IPS-18a (cell line): ENCODE results near the gene NYAP1.
"Not testable (repeated sequence)": the region's sequence is repeated elsewhere in the genome, so short reads cannot be mapped to it uniquely, and the experiment has no call there.

ENCODE experiments used
- H3K27ac ChIP-seq: one replicate; pipeline ENCODE4 v1.5.1; 2013; ENCODE audit warnings: low read length
- H3K27me3 ChIP-seq: one replicate; pipeline ENCODE4 v1.6.1; 2013; ENCODE audit warnings: mild to moderate bottlenecking, low read length; ENCODE audit not compliant: control insufficient read depth, insufficient read depth
- H3K36me3 ChIP-seq: one replicate; pipeline ENCODE4 v1.6.1; 2013; ENCODE audit warnings: low read depth, low read length; ENCODE audit not compliant: control insufficient read depth
- H3K4me1 ChIP-seq: one replicate; pipeline ENCODE4 v1.6.1; 2013; ENCODE audit warnings: low read depth, low read length; ENCODE audit not compliant: control insufficient read depth
- H3K4me3 ChIP-seq: one replicate; pipeline ENCODE4 v1.5.1; 2013; ENCODE audit warnings: low read length
- H3K9ac ChIP-seq: one replicate; pipeline ENCODE4 v1.6.1; 2013; ENCODE audit warnings: mild to moderate bottlenecking, low read length, moderate library complexity
- H3K9me3 ChIP-seq: one replicate; pipeline ENCODE4 v1.6.1; 2013; ENCODE audit warnings: low read depth, low read length; ENCODE audit not compliant: control insufficient read depth

The NYAP1 gene

GRCh38 chr7:100541309-100541708 is 57.6 kb downstream of the NYAP1 start:
- not testable (repeated sequence) for H3K9ac ChIP-seq, H3K27ac ChIP-seq, H3K36me3 ChIP-seq, H3K9me3 ChIP-seq
- Histone ChIP-seq H3K27me3 (peaks cover 14% of the 10 kb centered on the region), H3K4me3 (peak overlapping the region; percentile 17), H3K4me1 (peaks cover 43% of the 10 kb centered on the region)

- no peak overlapping the region for H3K4me3 ChIP-seq
- H3K9me3 ChIP-seq: no peaks in the 10 kb centered on the region
- peaks cover 43% of the 10 kb centered on the region for H3K4me1 ChIP-seq
- no peaks in the 10 kb centered on the region for H3K36me3 ChIP-seq
- no peak overlapping the region for H3K27ac ChIP-seq
- peaks cover 14% of the 10 kb centered on the region for H3K27me3 ChIP-seq
- H3K9ac ChIP-seq: no peak overlapping the region
Observed at GRCh38 chr7:100543586-100543985, 59.9 kb downstream of the NYAP1 start.

DNA sequence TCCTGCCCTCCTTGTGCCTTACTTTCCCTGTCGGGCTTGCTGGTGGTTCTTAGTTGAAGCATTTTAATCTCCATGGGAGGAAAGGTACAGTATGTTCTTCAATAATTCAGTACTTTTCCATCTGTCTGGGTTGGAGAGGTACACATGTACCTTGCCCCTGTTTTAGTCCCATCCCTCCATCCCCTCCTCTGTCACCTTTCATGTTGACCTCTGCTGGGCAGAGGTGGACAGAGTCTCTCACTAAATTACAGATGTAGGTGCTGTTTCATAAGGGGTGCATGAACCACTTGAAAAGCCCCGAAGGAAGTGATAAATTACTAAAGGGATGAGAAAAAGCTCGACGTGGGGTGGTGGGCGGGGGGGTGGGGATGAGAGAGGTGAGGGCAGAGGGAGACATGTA is 60.7 kb downstream of the NYAP1 start:
- Histone ChIP-seq H3K4me1 (peaks cover 43% of the 10 kb centered on the region), H3K9ac (no peak overlapping the region), H3K27ac (no peak overlapping the region), H3K4me3 (no peak overlapping the region), H3K36me3 (no peaks in the 10 kb centered on the region), H3K27me3 (peaks cover 14% of the 10 kb centered on the region), H3K9me3 (no peaks in the 10 kb centered on the region)
